PC-3 (cell line): Measurements from ENCODE around the gene ZIC4. TPM values are rescaled to one million over a fixed set of nuclear protein-coding genes. Genes with fewer than 3 reads are reported as not detected.

ENCODE experiments used
- ATAC-seq: fragments of 200-7000 bp; cut with Tn5 transposase; 2 replicates; pipeline ENCODE4 v1.9.1; 2020; ENCODE audit warnings: mild to moderate bottlenecking, moderate library complexity
- BruUV-seq: library from RNA; stranded (reverse); fragments of 400-500 nt; replicated peaks from 2 replicates; lab custom pipeline; 2021; lab: Mats Ljungman, UMichigan
- CTCF ChIA-PET: fragments of 300-600 bp; sonication (Branson Sonifier 250); formaldehyde crosslinking; loops from one replicate; lab custom pipeline; 2022; ENCODE audit warnings: antibody characterized with exemption; lab: Charles Lee
- POLR2A ChIA-PET: fragments of 300-600 bp; sonication (Branson Sonifier 250); formaldehyde crosslinking; loops from one replicate; lab custom pipeline; 2022; ENCODE audit warnings: antibody characterized with exemption; ENCODE audit not compliant: unreplicated experiment; lab: Charles Lee
- DNase-seq: peaks from one replicate; pipeline ENCODE4 v3.0.0-alpha.2; 2015
- H2AFZ ChIP-seq: fragments of 300-600 bp; sonication (generic); 2 replicates; pipeline ENCODE4 v1.6.0; 2016; ENCODE audit warnings: antibody characterized with exemption, low read length
- H3F3A ChIP-seq: fragments of 300-600 bp; sonication (generic); one replicate; pipeline ENCODE4 v1.6.0; 2017; ENCODE audit warnings: antibody characterized with exemption, low read length, control low read depth, mild to moderate bottlenecking; ENCODE audit not compliant: unreplicated experiment
- H3K27ac ChIP-seq: fragments of 300-600 bp; sonication (generic); 2 replicates; pipeline ENCODE4 v1.5.1; 2016; ENCODE audit warnings: mild to moderate bottlenecking, low read length
- H3K27me3 ChIP-seq: fragments of 300-600 bp; sonication (generic); 2 replicates; pipeline ENCODE4 v1.6.1; 2016; ENCODE audit warnings: low read length, mixed read lengths
- H3K36me3 ChIP-seq: fragments of 300-600 bp; sonication (generic); 2 replicates; pipeline ENCODE4 v1.6.1; 2016; ENCODE audit warnings: low read depth, mixed run types, low read length, mixed read lengths
- H3K4me1 ChIP-seq: fragments of 300-600 bp; sonication (generic); 2 replicates; pipeline ENCODE4 v1.5.1; 2016; ENCODE audit warnings: low read length; ENCODE audit not compliant: insufficient read depth
- H3K4me2 ChIP-seq: fragments of 300-600 bp; sonication (generic); 2 replicates; pipeline ENCODE4 v1.6.0; 2016; ENCODE audit warnings: low read length
- H3K4me3 ChIP-seq: fragments of 300-600 bp; sonication (generic); 2 replicates; pipeline ENCODE4 v1.5.1; 2016; ENCODE audit warnings: mild to moderate bottlenecking, low read length, mixed read lengths
- H3K79me2 ChIP-seq: fragments of 300-600 bp; sonication (generic); 2 replicates; pipeline ENCODE4 v1.6.1; 2017; ENCODE audit warnings: low read length, mixed read lengths
- H3K9ac ChIP-seq: fragments of 300-600 bp; sonication (generic); 2 replicates; pipeline ENCODE4 v1.6.0; 2016; ENCODE audit warnings: mild to moderate bottlenecking, low read length
- H3K9me2 ChIP-seq: fragments of 300-600 bp; sonication (generic); replicated peaks from 2 replicates; pipeline ENCODE4 v1.6.1; 2016; ENCODE audit warnings: mixed run types, low read length, mixed read lengths
- H3K9me3 ChIP-seq: fragments of 300-600 bp; sonication (generic); 2 replicates; pipeline ENCODE4 v1.6.1; 2016; ENCODE audit warnings: low read length, mixed read lengths
- H4K20me1 ChIP-seq: fragments of 300-600 bp; sonication (generic); 2 replicates; pipeline ENCODE4 v1.6.1; 2016; ENCODE audit warnings: low read length, mixed read lengths
- EZH2 ChIP-seq: fragments of 300-600 bp; sonication (generic); IDR thresholded peaks from one replicate; pipeline ENCODE4 v1.6.1; 2017; ENCODE audit warnings: antibody characterized with exemption, mild to moderate bottlenecking, low read length; ENCODE audit not compliant: unreplicated experiment
- EZH2phosphoT487 ChIP-seq: fragments of 300-600 bp; sonication (generic); IDR thresholded peaks from 2 replicates; pipeline ENCODE4 v1.6.1; 2018; ENCODE audit warnings: mild to moderate bottlenecking, antibody characterized with exemption, low read length, borderline replicate concordance
- intact Hi-C: fragments of 100-400 bp; cut with micrococcal nuclease; formaldehyde crosslinking; loops from 2 replicates; pipeline ENCODE4 v1.9.0; 2023
- total RNA-seq: library from RNA; depleted of rRNA; stranded (reverse); fragments of >200 nt; gene quantifications from 2 replicates; pipeline ENCODE4 v1.2.3, GENCODE V29; 2014; rRNA removed
- TF ChIP-seq, protein P1 (sequence below): fragments of 300-600 bp; sonication (generic); conservative IDR thresholded peaks from 2 replicates; pipeline ENCODE4 v1.5.1; 2017; ENCODE audit warnings: antibody characterized with exemption, low read depth, mild to moderate bottlenecking, low read length

The ZIC4 gene
- total RNA-seq, 1 experiment from 2014 or later, result not detected

DNA sequence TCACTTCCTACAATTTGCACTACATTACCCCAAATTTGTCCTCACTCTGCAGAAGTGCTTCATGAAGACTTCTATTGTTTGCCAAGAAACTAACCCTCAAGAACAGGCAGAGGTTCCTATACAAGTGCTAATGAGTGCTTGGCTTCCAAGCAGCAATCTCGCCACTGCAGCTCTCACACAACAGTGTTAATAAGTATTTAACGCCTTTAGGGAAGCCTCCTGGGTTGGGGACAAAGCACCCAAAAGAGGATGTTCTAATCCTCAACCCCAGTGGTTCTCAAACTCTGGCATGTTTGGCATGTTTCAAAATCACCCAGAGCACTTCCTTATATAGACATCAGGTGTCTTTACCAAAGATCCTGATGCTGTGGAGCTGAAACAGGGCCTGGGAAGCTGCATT, 64.6 kb downstream of the ZIC4 start:
- Histone ChIP-seq H3K79me2 (no peaks in the 10 kb centered on the region), H3K27ac (no peak overlapping the region), H3K4me2 (no peak overlapping the region), H3F3A (no peaks in the 10 kb centered on the region), H3K9ac (no peak overlapping the region), H3K36me3 (no peaks in the 10 kb centered on the region), H2AFZ (no peak overlapping the region), H3K9me3 (no peaks in the 10 kb centered on the region), H4K20me1 (no peaks in the 10 kb centered on the region), H3K4me3 (no peak overlapping the region), H3K9me2 (no peaks in the 10 kb centered on the region), H3K27me3 (peaks cover 60% of the 10 kb centered on the region), H3K4me1 (no peaks in the 10 kb centered on the region)
- ChIA-PET POLR2A (no interaction called here), CTCF (no interaction called here)
- intact Hi-C loops, result no loop called here
- no TSS peak for BruUV-seq
- DNase-seq (no peak), ATAC-seq (no peak)
- TF ChIP-seq EZH2 (no peak), EZH2phosphoT487 (no peak)
- TF ChIP-seq, protein P1, sequence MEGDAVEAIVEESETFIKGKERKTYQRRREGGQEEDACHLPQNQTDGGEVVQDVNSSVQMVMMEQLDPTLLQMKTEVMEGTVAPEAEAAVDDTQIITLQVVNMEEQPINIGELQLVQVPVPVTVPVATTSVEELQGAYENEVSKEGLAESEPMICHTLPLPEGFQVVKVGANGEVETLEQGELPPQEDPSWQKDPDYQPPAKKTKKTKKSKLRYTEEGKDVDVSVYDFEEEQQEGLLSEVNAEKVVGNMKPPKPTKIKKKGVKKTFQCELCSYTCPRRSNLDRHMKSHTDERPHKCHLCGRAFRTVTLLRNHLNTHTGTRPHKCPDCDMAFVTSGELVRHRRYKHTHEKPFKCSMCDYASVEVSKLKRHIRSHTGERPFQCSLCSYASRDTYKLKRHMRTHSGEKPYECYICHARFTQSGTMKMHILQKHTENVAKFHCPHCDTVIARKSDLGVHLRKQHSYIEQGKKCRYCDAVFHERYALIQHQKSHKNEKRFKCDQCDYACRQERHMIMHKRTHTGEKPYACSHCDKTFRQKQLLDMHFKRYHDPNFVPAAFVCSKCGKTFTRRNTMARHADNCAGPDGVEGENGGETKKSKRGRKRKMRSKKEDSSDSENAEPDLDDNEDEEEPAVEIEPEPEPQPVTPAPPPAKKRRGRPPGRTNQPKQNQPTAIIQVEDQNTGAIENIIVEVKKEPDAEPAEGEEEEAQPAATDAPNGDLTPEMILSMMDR, result no peak

DNA sequence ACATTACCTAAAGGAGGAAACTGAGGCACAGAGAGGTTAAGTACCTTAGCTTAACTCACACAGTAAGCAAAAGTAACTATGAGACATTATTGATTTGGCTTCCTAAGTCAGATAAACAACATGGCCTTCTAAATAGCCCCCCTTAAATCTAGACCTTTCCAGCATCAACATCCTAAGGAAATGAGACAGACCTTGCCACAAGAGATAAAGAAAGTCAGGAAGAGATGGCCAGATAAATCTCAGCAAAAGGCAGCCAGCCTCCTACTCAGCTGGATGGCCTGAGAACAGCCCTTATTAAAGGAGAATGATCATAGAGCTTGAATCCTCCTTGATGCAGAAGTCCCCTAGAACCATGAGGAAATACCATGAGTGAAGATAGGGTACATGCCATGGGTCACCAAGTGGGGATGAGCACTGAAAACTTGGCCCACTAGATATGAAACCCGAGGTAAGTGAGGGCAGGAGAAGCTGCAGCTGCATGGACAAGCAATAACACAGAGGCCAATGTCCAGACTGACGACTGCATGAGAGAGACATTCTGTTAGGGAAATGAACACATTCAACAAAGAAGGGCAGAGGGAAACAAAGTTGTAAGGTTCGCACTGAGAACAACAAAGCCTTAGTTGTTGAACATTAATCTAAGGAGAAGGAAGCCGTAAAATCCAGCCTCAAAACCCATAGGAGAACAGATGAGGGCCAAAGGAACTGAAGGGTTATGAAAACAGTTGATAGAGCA, 69.6 kb downstream of the ZIC4 start:
- DNase-seq, result no peak
- H3K36me3 ChIP-seq, result no peaks in the 10 kb centered on the region
- no peaks in the 10 kb centered on the region for H3K79me2 ChIP-seq
- no peak overlapping the region for H3K27ac ChIP-seq
- H3K9me2 ChIP-seq, result no peaks in the 10 kb centered on the region
- no peaks in the 10 kb centered on the region for H3F3A ChIP-seq
- CTCF ChIA-PET, result no interaction called here
- H3K4me2 ChIP-seq, result no peak overlapping the region
- no peaks in the 10 kb centered on the region for H3K4me1 ChIP-seq
- no TSS peak for BruUV-seq
- no peaks in the 10 kb centered on the region for H3K9me3 ChIP-seq
- no peak overlapping the region for H3K9ac ChIP-seq
- no peak overlapping the region for H2AFZ ChIP-seq
- ATAC-seq, result no peak
- POLR2A ChIA-PET, result no interaction called here
- no peak overlapping the region for H3K4me3 ChIP-seq
- intact Hi-C loops, result no loop called here
- H4K20me1 ChIP-seq, result no peaks in the 10 kb centered on the region
- peaks cover 52% of the 10 kb centered on the region for H3K27me3 ChIP-seq
- no peak for TF ChIP-seq EZH2
- TF ChIP-seq EZH2phosphoT487, result no peak
- TF ChIP-seq, protein P1, result no peak

Other genes starting within 250 kb of the ZIC4 start
- gene ZIC1, start 2.8 kb upstream of the ZIC4 start, total RNA-seq, result not detected in 2 replicates